Left lung (tissue), 10 donors: Measurements from ENCODE around the gene PTPRD. TPM values are rescaled to one million over a fixed set of nuclear protein-coding genes. Genes with fewer than 3 reads are reported as not detected.

Source experiments
- ATAC-seq: fragments of 200-7000 bp; cut with Tn5 transposase; one replicate; pipeline ENCODE4 v1.9.1; 2020; ENCODE audit warnings: moderate library complexity
- DNase-seq, 4 donors: peaks; one replicate each; pipeline ENCODE4 v3.0.0-alpha.2; 2013 to 2020
- H3K27ac ChIP-seq, 2 donors: fragments of 200-600 bp; sonication (generic) in 1 of 2; one replicate each; pipeline versions ENCODE4 v1.5.0 to v1.8.0; 2020 to 2021
- H3K27me3 ChIP-seq, 2 donors: fragments of 200-600 bp; sonication (generic) in 1 of 2; one replicate each; pipeline versions ENCODE4 v1.5.0 to v1.8.0; 2020 to 2021
- H3K36me3 ChIP-seq, 2 donors: fragments of 200-600 bp; sonication (generic) in 1 of 2; one replicate each; pipeline versions ENCODE4 v1.5.0 to v1.8.0; 2020 to 2021
- H3K4me1 ChIP-seq, 2 donors: fragments of 200-600 bp; one replicate each; pipeline ENCODE4 v1.8.0; 2021
- H3K4me3 ChIP-seq, 2 donors: fragments of 200-600 bp; sonication (generic) in 1 of 2; one replicate each; pipeline versions ENCODE4 v1.5.0 to v1.8.0; 2020 to 2021; ENCODE audit warnings: mild to moderate bottlenecking in 1 of 2
- H3K9me3 ChIP-seq, 2 donors: fragments of 200-600 bp; sonication (generic) in 1 of 2; one replicate each; pipeline versions ENCODE4 v1.5.0 to v1.8.0; 2020 to 2021
- CTCF ChIP-seq, 2 donors: fragments of 200-600 bp; sonication (generic) in 1 of 2; IDR thresholded peaks; one replicate each; pipeline versions ENCODE4 v1.5.0 to v1.8.0; 2021; ENCODE audit warnings: antibody characterized with exemption in 2 of 2
- intact Hi-C, 2 donors: fragments of 100-400 bp; cut with DNase I; formaldehyde crosslinking; loops; one replicate each; pipeline versions ENCODE4 v1.11.2 to v1.14.2; 2022
- polyA plus RNA-seq, 6 donors: library from polyadenylated mRNA; unstranded; fragments of 120-200 nt; gene quantifications; one replicate each; pipeline ENCODE4 v1.2.1, GENCODE V29; 2013; ENCODE audit not compliant: insufficient read length in 6 of 6
- total RNA-seq, 2 donors: library from RNA; stranded (reverse); fragmentation: NEBNext Ultra II Directional; extraction: Animal tissue kit (Norgen Biotek cat#: 25700); gene quantifications; one replicate each; pipeline ENCODE4 v1.2.1, GENCODE V29; 2021
- donor health status: DM: no; HTN: yes; CAD: no.
- donor health status: DM: no; HTN: no; CAD: no.

Gene PTPRD
- total and polyA plus RNA-seq, 8 donors: 24.2 to 167 (median 139) TPM

- Histone ChIP-seq H3K36me3 (no peaks in the 10 kb centered on the region), H3K9me3 (peaks cover 0 to 4% of the 10 kb centered on the region in 2 donors), H3K27ac (no peak overlapping the region), H3K27me3 (no peaks in the 10 kb centered on the region), H3K4me3 (no peak overlapping the region), H3K4me1 (no peaks in the 10 kb centered on the region)
- no peak for TF ChIP-seq CTCF (IDR thresholded peaks at IDR 0.05)
- ATAC-seq (no peak), DNase-seq (no peak)
- intact Hi-C loops: no loop called here
These were observed 165.8 kb downstream of the PTPRD start for GRCh38 chr9:10447036-10447435.

- no peak for TF ChIP-seq CTCF (IDR thresholded peaks at IDR 0.05)
- H3K36me3 ChIP-seq: no peaks in the 10 kb centered on the region
- H3K9me3 ChIP-seq: peaks cover 0 to 2% of the 10 kb centered on the region in 2 donors
- no peaks in the 10 kb centered on the region for H3K4me1 ChIP-seq
- ATAC-seq (peak; percentile 60), DNase-seq (no peak)
- intact Hi-C loops: no loop called here
- H3K27me3 ChIP-seq: no peaks in the 10 kb centered on the region
- H3K27ac ChIP-seq: no peak overlapping the region
- H3K4me3 ChIP-seq: no peak overlapping the region
These were observed 169.0 kb downstream of the PTPRD start for GRCh38 chr9:10443868-10444204.

- Histone ChIP-seq H3K36me3 (no peaks in the 10 kb centered on the region), H3K27me3 (no peaks in the 10 kb centered on the region), H3K4me1 (no peaks in the 10 kb centered on the region), H3K27ac (no peak overlapping the region), H3K4me3 (no peak overlapping the region), H3K9me3 (no peaks in the 10 kb centered on the region)
- no peak for TF ChIP-seq CTCF (IDR thresholded peaks at IDR 0.05)
- ATAC-seq: no peak
- DNase-seq: no peak
- intact Hi-C loops: no loop called here
These were observed 169.5 kb downstream of the PTPRD start for GRCh38 chr9:10443181-10443867.

- H3K4me1 ChIP-seq: no peaks in the 10 kb centered on the region
- DNase-seq (no peak), ATAC-seq (no peak)
- no peak overlapping the region for H3K4me3 ChIP-seq
- intact Hi-C loops: no loop called here
- H3K27me3 ChIP-seq: no peaks in the 10 kb centered on the region
- H3K36me3 ChIP-seq: no peaks in the 10 kb centered on the region
- H3K27ac ChIP-seq: no peak overlapping the region
- no peak for TF ChIP-seq CTCF (IDR thresholded peaks at IDR 0.05)
- no peaks in the 10 kb centered on the region for H3K9me3 ChIP-seq
These were observed 173.8 kb downstream of the PTPRD start for GRCh38 chr9:10438955-10439354.

GRCh38 chr9:10436756-10437155 is 176.0 kb downstream of the PTPRD start:
- no peak for DNase-seq
- no peak for ATAC-seq
- Histone ChIP-seq H3K36me3 (no peaks in the 10 kb centered on the region), H3K4me3 (no peak overlapping the region), H3K4me1 (no peaks in the 10 kb centered on the region), H3K27me3 (no peaks in the 10 kb centered on the region), H3K9me3 (no peaks in the 10 kb centered on the region), H3K27ac (no peak overlapping the region)
- no peak for TF ChIP-seq CTCF (IDR thresholded peaks at IDR 0.05)
- intact Hi-C loops: no loop called here
